ENCODE measurements around the gene CALHM2.
"Not testable (repeated sequence)": the region's sequence is repeated elsewhere in the genome, so short reads cannot be mapped to it uniquely, and the experiment has no call there.

The CALHM2 gene

DNA sequence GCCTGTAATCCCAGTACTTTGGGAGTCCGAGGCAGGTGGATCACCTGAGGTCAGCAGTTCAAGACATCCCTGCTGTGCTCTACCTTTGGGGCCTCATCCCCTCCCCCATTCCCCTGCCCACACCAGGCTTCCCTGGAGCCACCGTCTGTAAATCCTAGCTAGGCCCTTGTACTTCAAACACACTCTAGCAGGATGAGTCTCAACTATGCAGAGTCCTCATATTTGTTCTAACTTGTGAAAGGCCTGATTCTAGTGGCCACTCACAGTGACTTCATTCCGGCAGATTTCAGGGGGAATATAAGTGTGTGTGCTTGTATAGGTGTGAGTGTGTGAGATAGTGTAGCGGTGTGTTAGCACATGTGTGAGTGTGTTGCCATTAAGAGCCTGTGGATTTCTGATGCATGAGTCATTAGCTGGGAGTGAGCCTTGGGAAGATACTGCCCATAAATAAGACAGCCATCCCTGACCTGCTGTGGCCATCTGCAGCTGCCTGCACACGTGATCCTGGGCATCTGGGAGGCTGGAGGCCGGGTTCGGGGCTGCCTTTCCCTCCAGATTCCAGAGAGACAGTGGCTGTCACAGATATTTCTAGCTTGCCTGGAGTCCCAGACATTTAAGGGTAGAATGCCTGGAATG lies 39.7 kb upstream of the CALHM2 start:
- Histone ChIP-seq H3K27me3 (ENCODE audit: control insufficient read depth in 1 of 2, insufficient read depth in 2 of 2, low read length in 2 of 2) (peaks cover 12 to 27% of the 10 kb centered on the region in 2 donors), H3K9me3 (ENCODE audit: low read length) (no peaks in the 10 kb centered on the region), H3K27ac (ENCODE audit: low read depth, low read length) (no peak overlapping the region), H3K4me1 (ENCODE audit: insufficient read depth, low read length) (peaks cover 29% of the 10 kb centered on the region), H3K36me3 (ENCODE audit: insufficient read depth, low read length) (no peaks in the 10 kb centered on the region), H3K9ac (ENCODE audit: low read length) (no peak overlapping the region), H3K4me3 (ENCODE audit: low read depth in 1 of 2, low read length in 2 of 2) (no peak overlapping the region)

DNA sequence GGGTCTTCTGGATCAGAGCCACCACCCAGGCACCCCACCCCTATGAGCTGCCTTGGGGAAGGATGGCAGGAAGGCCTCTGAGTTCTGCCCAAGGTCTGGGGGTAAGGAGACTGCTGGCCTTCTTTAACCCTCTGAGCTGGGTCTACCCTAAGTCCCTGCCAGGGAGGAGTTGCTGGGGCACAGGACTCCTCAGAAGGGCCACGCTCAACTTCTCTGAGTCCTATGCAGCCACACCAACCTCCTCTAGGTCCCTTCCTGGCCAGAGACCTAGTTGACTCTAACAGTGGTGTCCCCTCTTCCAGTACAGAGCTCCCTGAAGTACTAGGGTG lies 38.8 kb upstream of the CALHM2 start:
- H3K9me3 ChIP-seq (ENCODE audit: low read length) = no peaks in the 10 kb centered on the region

DNA sequence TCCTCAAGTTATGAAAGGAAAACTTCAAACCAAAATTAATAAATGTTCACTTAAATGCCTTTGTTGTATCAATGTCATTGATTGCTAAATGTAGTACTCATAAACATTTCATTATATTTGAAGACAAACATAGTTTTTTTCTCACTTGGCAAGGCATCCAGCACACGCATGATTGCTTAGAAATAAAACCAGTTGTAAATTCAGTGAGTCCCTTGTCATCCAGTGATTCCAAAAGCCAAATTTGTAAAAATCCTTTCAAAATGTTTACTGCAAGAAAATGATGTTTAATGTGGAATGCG lies 35.2 kb upstream of the CALHM2 start:
- Histone ChIP-seq H3K27ac (ENCODE audit: low read depth, low read length) (no peak overlapping the region), H3K9ac (ENCODE audit: low read length) (no peak overlapping the region), H3K9me3 (ENCODE audit: low read length) (no peaks in the 10 kb centered on the region), H3K4me1 (ENCODE audit: insufficient read depth, low read length) (peaks cover 31% of the 10 kb centered on the region), H3K4me3 (ENCODE audit: low read depth in 1 of 2, low read length in 2 of 2) (no peak overlapping the region), H3K36me3 (ENCODE audit: insufficient read depth, low read length) (no peaks in the 10 kb centered on the region), H3K27me3 (ENCODE audit: control insufficient read depth in 1 of 2, insufficient read depth in 2 of 2, low read length in 2 of 2) (no peaks in the 10 kb centered on the region)

More for the DNA sequence above, 38.8 kb upstream of the CALHM2 start:
- peaks cover 12 to 27% of the 10 kb centered on the region in 2 donors for H3K27me3 ChIP-seq (ENCODE audit: control insufficient read depth in 1 of 2, insufficient read depth in 2 of 2, low read length in 2 of 2)
- no peak overlapping the region for H3K9ac ChIP-seq (ENCODE audit: low read length)
- H3K36me3 ChIP-seq (ENCODE audit: insufficient read depth, low read length) = no peaks in the 10 kb centered on the region
- no peak overlapping the region for H3K27ac ChIP-seq (ENCODE audit: low read depth, low read length)
- no peak overlapping the region for H3K4me3 ChIP-seq (ENCODE audit: low read depth in 1 of 2, low read length in 2 of 2)
- peaks cover 38% of the 10 kb centered on the region for H3K4me1 ChIP-seq (ENCODE audit: insufficient read depth, low read length)

DNA sequence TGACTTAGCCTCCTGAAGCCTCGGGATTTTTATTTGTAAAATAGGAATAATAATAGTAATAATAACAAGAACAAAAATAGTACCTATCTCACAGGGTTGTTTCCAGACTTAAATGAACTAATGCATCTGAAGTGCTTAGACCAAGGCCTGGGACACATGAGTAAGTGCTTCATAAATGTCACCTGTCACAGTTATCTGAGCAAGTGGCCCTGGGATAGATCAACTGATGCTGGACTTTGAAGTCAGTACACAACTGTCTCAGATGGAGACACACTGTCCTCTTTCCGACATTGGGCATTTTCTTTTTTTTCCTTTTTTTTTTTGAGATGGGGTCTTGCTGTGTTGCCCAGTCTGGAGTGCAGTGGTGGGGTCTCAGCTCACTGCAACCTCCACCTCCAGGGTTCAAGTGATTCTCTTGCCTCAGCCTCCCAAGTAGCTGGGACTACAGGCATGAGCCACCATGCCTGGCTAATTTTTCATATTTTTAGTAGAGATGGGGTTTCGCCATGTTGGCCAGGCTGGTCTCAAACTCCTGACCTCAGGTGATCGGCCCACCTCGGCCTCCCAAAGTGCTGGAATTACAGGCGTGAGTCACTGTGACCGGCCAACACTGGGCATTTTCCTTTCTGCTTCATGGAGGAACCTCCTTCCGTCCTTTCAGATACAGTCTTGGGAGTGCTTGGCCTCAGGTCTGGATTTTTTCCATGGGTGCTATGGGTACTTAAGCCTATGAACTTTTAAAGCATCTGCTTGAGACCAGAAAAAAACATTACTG lies 34.7 kb upstream of the CALHM2 start:
- H3K9me3 ChIP-seq (ENCODE audit: low read length); H3K9ac ChIP-seq (ENCODE audit: low read length); H3K27me3 ChIP-seq (ENCODE audit: control insufficient read depth in 1 of 2, insufficient read depth in 2 of 2, low read length in 2 of 2); H3K27ac ChIP-seq (ENCODE audit: low read depth, low read length); H3K36me3 ChIP-seq (ENCODE audit: insufficient read depth, low read length); H3K4me3 ChIP-seq (ENCODE audit: low read depth in 1 of 2, low read length in 2 of 2): not testable (repeated sequence)
- peaks cover 26% of the 10 kb centered on the region for H3K4me1 ChIP-seq (ENCODE audit: insufficient read depth, low read length)

DNA sequence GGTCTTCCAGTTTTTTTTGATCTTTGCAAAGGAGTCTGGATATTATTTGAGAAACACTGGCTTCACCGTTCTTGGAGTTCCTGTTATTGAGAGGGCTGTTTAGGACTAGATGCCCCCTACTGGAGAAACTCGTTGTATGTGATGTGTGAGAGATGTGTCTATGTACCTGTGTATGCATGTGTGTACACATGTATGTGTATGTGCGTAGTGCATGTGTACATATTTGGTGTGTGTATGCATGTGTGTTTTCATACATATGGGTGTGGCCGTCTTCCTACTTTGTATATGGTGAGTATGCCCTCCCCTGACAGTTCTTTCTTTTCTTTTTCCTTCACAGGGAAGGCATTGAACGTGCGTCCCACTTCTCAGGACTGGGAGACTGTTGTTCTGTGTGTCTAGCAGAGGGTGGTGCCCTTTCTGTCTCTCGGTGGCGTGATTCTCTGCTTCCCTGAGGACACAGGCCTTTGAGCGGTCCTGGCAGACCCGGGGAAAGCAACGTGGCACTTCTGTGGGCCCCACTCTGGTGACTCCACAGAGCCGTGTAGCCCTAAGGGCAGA lies 29.9 kb upstream of the CALHM2 start:
- Histone ChIP-seq H3K4me3 (ENCODE audit: low read depth in 1 of 2, low read length in 2 of 2) (no peak overlapping the region), H3K9me3 (ENCODE audit: low read length) (no peaks in the 10 kb centered on the region), H3K27ac (ENCODE audit: low read depth, low read length) (no peak overlapping the region), H3K9ac (ENCODE audit: low read length) (no peak overlapping the region), H3K27me3 (ENCODE audit: control insufficient read depth in 1 of 2, insufficient read depth in 2 of 2, low read length in 2 of 2) (no peaks in the 10 kb centered on the region), H3K36me3 (ENCODE audit: insufficient read depth, low read length) (no peaks in the 10 kb centered on the region), H3K4me1 (ENCODE audit: insufficient read depth, low read length) (peaks cover 17% of the 10 kb centered on the region)

DNA sequence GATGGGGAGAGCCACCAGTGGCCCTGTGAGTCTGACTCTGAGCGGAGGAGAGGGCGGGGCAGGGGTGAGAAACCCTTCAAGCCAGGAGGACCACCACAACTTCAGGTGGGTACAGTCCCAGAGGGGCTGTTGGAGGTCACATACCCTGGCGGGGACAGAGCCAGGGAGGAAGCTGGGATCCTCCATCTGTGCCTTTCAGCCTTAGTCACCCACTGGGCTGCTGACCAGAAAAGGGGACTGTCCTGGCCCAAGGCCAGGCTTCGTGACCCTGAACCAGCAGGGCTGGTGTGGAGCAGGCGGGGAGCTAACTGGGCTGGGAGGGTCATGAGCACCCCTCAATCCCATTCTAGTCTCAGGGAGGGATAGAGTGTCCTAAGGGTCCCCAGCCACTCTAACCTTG lies 28.4 kb upstream of the CALHM2 start:
- Histone ChIP-seq H3K27ac (ENCODE audit: low read depth, low read length) (no peak overlapping the region), H3K9ac (ENCODE audit: low read length) (no peak overlapping the region), H3K9me3 (ENCODE audit: low read length) (no peaks in the 10 kb centered on the region), H3K36me3 (ENCODE audit: insufficient read depth, low read length) (no peaks in the 10 kb centered on the region), H3K4me3 (ENCODE audit: low read depth in 1 of 2, low read length in 2 of 2) (no peak overlapping the region), H3K4me1 (ENCODE audit: insufficient read depth, low read length) (peaks cover 2% of the 10 kb centered on the region), H3K27me3 (ENCODE audit: control insufficient read depth in 1 of 2, insufficient read depth in 2 of 2, low read length in 2 of 2) (peaks cover 0 to 4% of the 10 kb centered on the region in 2 donors)

DNA sequence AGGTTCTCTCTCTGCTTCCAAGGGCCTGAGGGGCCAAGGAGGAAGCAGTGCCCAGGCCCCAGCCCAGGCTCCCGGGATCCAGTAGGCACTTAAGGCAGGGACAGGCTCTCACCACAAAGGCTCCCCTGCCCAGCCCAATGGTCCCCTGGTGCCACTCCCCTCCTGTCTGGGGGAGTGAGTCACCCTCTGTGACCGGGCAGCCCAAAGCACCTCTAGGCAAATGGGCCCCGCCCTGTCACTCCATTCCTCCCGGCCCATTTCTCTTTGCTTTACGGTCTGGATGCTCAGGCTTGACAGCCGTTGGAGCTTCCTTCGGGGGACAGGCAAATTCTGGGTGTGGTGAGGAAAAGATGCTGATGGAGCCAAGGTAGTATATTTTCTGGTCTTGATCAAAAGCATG lies 27.0 kb upstream of the CALHM2 start, which contains the start of gene CALHM3:
TSS of gene CALHM3 (minus strand) at position 106 of the 400 bp plus-strand sequence. CDS start 208 bp downstream, outside the sequence.
- peaks cover 0 to 4% of the 10 kb centered on the region in 2 donors for H3K27me3 ChIP-seq (ENCODE audit: control insufficient read depth in 1 of 2, insufficient read depth in 2 of 2, low read length in 2 of 2)
- no peak within 1 kb of the TSS for H3K9ac ChIP-seq (ENCODE audit: low read length)
- H3K36me3 ChIP-seq (ENCODE audit: insufficient read depth, low read length) = no peaks in the 10 kb centered on the region
- no peak within 1 kb of the TSS for H3K27ac ChIP-seq (ENCODE audit: low read depth, low read length)
- H3K4me3 ChIP-seq (ENCODE audit: low read depth in 1 of 2, low read length in 2 of 2) = no peak within 1 kb of the TSS
- no peaks in the 10 kb centered on the region for H3K9me3 ChIP-seq (ENCODE audit: low read length)
- H3K4me1 ChIP-seq (ENCODE audit: insufficient read depth, low read length) = no peaks in the 10 kb centered on the region

DNA sequence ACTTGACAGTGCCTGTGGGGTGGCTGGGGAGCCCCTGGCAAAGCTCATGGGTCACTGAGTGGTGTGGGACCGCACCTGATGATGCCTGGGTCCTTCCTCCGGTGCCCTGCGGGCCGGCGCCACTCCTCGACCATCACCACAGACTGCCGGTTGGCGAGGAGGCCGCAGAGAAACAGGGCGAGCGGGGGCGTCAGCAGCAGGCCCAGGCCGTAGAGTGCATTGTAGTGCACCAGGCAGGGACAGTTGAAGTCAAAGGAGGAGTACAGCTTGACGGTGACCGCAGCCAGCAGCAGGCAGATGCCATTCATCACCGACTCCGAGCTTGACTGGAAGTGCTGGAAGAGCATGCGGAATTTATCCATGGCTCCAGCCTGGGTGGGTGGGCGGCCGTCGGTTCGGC lies 26.5 kb upstream of the CALHM2 start:
- Histone ChIP-seq H3K4me3 (ENCODE audit: low read depth in 1 of 2, low read length in 2 of 2) (no peak overlapping the region), H3K9ac (ENCODE audit: low read length) (no peak overlapping the region), H3K4me1 (ENCODE audit: insufficient read depth, low read length) (no peaks in the 10 kb centered on the region), H3K9me3 (ENCODE audit: low read length) (no peaks in the 10 kb centered on the region), H3K27ac (ENCODE audit: low read depth, low read length) (no peak overlapping the region), H3K36me3 (ENCODE audit: insufficient read depth, low read length) (no peaks in the 10 kb centered on the region), H3K27me3 (ENCODE audit: control insufficient read depth in 1 of 2, insufficient read depth in 2 of 2, low read length in 2 of 2) (peaks cover 0 to 4% of the 10 kb centered on the region in 2 donors)

DNA sequence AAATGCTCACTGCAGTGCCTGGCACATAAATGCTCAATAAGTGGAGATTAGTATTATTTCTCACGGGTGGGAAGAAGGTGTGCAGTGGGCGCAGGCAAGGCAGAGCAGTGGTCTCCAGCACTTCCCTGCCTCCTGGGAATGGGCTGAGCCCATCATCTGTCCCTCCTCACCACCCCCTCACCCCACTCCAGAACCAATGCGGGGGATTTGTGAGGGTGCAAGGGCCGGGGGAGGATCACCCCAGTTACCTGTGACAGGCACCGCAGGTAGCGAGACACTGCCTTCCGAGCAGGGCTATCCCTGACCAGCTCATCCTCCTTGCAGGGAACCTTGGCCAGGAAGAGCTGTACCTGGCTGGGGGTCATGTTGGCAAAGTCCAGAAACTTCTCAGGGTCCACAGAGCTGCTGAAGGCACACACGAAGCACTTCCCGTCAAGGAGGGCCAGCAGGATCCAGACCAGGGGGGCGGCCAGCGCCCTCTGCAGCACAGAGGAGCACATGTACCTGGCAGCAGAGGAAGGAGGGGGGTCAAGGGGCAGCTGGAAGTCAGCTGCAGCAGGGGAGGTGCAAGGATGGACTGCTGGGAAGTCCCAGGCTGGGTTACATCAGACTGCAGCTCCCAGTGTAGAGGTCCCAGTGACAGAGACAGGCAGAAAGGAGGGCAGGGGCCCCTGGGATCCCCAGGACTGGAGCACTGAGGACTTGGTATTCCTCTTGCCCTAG lies 24.0 kb upstream of the CALHM2 start:
- H3K4me3 ChIP-seq (ENCODE audit: low read depth in 1 of 2, low read length in 2 of 2) = no peak overlapping the region
- no peak overlapping the region for H3K27ac ChIP-seq (ENCODE audit: low read depth, low read length)
- H3K9me3 ChIP-seq (ENCODE audit: low read length) = no peaks in the 10 kb centered on the region
- no peak overlapping the region for H3K9ac ChIP-seq (ENCODE audit: low read length)
- no peaks in the 10 kb centered on the region for H3K36me3 ChIP-seq (ENCODE audit: insufficient read depth, low read length)
- peaks cover 1% of the 10 kb centered on the region for H3K4me1 ChIP-seq (ENCODE audit: insufficient read depth, low read length)
- peaks cover 0 to 4% of the 10 kb centered on the region in 2 donors for H3K27me3 ChIP-seq (ENCODE audit: control insufficient read depth in 1 of 2, insufficient read depth in 2 of 2, low read length in 2 of 2)

DNA sequence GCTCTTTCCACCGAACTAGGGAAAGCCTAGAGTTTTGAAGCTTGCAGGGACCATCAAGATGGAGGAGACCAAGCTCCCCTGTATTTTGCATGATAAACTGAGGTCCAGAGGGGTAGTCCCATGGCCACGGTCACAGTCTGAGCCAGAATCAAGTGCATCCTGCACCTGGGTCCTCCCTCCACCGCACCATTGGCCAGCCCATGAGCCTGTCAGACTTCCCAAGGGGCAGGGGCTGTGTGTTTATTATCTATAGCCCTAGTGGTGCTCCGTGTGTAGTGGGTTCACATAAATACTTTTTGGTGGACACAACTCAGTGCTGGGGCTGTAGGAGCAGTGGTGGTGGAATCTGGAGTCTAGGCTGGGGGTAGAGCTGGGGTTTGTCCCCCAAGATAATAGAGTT lies 23.3 kb upstream of the CALHM2 start:
- Histone ChIP-seq H3K4me3 (ENCODE audit: low read depth in 1 of 2, low read length in 2 of 2) (no peak overlapping the region), H3K27ac (ENCODE audit: low read depth, low read length) (no peak overlapping the region), H3K36me3 (ENCODE audit: insufficient read depth, low read length) (no peaks in the 10 kb centered on the region), H3K27me3 (ENCODE audit: control insufficient read depth in 1 of 2, insufficient read depth in 2 of 2, low read length in 2 of 2) (peaks cover 0 to 4% of the 10 kb centered on the region in 2 donors), H3K9ac (ENCODE audit: low read length) (no peak overlapping the region), H3K4me1 (ENCODE audit: insufficient read depth, low read length) (peaks cover 8% of the 10 kb centered on the region), H3K9me3 (ENCODE audit: low read length) (no peaks in the 10 kb centered on the region)

DNA sequence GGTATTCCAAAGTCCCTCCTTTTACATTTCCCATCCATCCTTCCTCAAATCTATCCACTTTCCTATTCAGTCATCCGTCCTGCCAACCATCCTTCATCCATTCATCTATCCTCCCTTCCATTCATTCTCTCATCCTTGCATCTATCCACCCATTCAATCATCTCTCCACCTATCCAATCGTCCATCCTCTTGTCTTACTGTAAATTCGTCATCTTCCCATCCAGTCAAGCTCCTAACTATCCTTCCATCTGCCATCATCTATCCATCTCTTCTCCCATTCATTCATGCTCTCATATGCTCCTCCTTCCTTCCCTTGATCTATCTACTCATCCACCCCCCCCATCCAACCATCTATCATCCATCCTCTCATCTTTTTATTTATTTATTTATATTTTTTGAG lies 21.9 kb upstream of the CALHM2 start:
- Histone ChIP-seq H3K27ac (ENCODE audit: low read depth, low read length) (no peak overlapping the region), H3K9ac (ENCODE audit: low read length) (no peak overlapping the region), H3K9me3 (ENCODE audit: low read length) (no peaks in the 10 kb centered on the region), H3K4me1 (ENCODE audit: insufficient read depth, low read length) (peaks cover 8% of the 10 kb centered on the region), H3K36me3 (ENCODE audit: insufficient read depth, low read length) (no peaks in the 10 kb centered on the region), H3K4me3 (ENCODE audit: low read depth in 1 of 2, low read length in 2 of 2) (no peak overlapping the region), H3K27me3 (ENCODE audit: control insufficient read depth in 1 of 2, insufficient read depth in 2 of 2, low read length in 2 of 2) (peaks cover 0 to 4% of the 10 kb centered on the region in 2 donors)
